ENCODE data around the gene BFAR.
"Not testable (repeated sequence)": the region's sequence is repeated elsewhere in the genome, so short reads cannot be mapped to it uniquely, and the experiment has no call there.

Gene BFAR

GRCh38 chr16:14636179-14636950 lies 3.6 kb downstream of the BFAR start:
- not testable (repeated sequence) for DNase-seq

GRCh38 chr16:14636951-14637240 lies 4.1 kb downstream of the BFAR start:
- not testable (repeated sequence) for DNase-seq

DNA sequence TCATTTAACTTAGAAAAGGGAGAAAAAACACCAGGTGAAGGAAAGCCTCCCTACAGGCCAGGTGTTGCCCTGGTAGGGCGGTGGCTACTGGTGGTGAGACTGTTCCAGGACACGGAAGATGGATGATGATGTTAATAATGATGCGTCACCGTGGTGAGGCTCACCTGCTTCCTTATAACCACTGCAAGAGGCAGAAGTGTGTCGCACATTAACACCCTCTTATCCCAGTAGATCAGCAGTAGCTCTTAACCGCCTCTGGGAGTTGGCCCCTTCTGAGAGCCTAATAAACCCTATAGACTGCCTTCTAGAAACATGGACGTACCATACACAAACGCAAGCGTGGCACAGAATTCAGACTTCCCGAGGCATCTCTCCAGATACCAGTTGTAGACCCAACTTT lies 7.8 kb downstream of the BFAR start:
- no peak for DNase-seq

GRCh38 chr16:14641206-14641605 lies 8.5 kb downstream of the BFAR start:
- no peak for DNase-seq

GRCh38 chr16:14641926-14642325 lies 9.2 kb downstream of the BFAR start:
- DNase-seq: no peak

- no peak for DNase-seq
These were observed 17.1 kb downstream of the BFAR start for GRCh38 chr16:14649816-14650215.

DNA sequence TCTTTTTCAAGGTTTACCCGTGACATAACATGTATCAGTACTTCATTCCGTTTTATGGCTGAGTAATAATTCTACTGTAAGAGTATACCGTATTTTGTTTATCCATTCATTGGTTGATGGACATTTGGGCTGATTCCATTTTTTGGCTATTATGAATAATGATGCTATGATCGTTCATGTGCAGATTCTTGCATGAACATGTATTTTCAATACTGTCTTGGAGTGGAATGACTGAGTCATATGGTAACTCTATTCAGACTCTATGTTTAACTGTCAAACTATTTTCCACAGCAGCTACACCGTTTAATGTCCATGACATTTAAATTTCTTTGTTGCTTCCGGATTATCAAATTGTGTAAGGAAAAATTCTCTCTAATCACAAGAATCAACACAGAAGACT lies 17.9 kb downstream of the BFAR start:
- no peak for DNase-seq

DNA sequence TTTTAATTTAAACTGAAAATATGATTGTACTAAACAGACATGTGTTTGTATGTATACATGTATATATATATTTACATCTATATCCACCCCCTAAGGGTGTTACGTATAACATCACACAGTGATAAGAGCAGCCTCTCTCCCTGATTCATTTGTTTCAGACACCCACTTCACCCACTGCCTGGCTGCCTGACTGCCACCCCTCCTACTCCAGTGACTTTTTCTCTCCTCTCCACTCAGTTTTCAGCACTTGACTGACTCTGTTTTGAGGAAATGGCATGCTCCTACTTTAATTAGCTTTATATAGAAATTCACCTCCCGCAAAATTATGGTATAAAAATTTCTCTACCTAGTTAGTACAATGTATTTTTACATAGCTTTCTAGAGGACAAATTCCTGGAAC lies 20.0 kb downstream of the BFAR start:
- no peak for DNase-seq

GRCh38 chr16:14658063-14658462 lies 25.3 kb downstream of the BFAR start:
- no peak for DNase-seq

DNA sequence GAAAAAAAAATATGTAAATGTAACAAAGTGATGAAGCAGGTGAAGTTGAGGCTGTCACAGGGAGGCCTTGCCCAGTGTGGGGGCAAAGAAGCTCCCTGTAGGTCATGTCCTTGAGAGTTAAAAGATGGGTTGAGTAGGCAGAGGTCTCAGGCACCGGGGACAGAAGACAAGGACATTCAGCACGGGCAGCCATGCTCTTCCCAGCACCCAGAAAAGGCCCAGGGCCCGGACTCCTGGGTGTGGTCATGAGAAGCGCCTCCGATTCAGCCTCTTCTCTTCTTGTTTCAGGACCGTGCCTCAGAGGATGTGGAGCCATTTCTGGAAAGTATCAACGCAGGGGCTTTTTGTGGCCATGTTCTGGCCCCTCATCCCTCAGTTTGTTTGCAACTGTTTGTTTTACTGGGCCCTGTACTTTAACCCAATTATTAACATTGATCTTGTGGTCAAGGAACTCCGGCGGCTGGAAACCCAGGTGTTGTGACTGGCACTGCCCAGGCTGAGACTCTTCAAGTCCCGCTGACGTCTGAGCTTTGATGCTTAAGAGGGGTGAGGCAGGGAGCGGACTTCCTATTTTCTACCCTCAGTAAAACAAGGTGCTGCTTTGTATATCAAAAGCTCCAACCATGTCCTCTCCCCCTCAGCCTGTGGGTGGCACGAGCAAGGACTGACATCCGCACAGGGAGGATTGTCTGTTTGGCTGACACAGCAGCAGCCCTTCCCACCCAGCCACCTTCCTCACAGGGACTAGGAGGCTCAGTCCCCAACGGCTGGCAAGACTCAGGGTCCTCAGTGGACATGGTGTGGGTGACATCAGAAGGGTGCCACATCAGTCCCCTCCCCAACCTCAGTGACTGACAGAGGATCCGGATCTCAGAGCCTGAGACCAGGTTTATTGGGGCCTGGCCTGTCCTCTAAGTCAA lies 34.9 kb downstream of the BFAR start:
- DNase-seq: no peak

DNA sequence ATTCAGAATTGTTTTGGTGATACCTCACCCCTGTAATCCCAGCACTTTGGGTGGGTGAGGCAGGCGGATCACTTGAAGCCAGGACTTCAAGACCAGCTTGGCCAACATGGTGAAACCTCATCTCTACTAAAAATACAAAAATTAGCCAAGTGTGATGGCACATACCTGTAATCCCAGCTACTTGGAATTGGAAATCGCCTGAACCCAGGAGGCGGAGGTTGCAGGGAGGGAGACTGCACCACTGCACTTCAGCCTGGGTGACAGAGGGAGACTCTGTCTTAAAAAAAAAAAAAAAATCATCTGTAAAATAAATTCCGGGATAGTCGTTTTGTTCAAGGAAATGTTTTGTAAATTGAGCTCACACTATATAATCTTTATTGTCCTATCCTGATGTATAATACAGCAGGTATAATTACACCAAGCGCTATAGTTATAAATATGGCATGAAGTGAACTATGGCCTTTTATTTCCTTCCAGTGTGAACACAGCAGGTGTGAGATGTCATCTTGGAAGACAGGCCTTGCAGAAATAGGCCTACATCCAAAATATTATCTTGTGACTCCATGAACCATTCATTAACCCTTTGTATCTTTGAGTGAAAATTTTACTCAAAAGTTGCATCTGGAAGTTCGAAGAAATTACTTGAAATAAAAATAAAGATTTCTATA lies 35.9 kb downstream of the BFAR start:
- DNase-seq: no peak

GRCh38 chr16:14669776-14670175 lies 37.0 kb downstream of the BFAR start:
- no peak for DNase-seq

GRCh38 chr16:14672403-14672971 lies 39.7 kb downstream of the BFAR start:
- DNase-seq: no peak

GRCh38 chr16:14676633-14677032 lies 43.9 kb downstream of the BFAR start:
- no peak for DNase-seq

- DNase-seq: no peak
These were observed 44.9 kb downstream of the BFAR start for GRCh38 chr16:14677627-14678026.

GRCh38 chr16:14678748-14679497 lies 46.2 kb downstream of the BFAR start:
- no peak for DNase-seq

DNA sequence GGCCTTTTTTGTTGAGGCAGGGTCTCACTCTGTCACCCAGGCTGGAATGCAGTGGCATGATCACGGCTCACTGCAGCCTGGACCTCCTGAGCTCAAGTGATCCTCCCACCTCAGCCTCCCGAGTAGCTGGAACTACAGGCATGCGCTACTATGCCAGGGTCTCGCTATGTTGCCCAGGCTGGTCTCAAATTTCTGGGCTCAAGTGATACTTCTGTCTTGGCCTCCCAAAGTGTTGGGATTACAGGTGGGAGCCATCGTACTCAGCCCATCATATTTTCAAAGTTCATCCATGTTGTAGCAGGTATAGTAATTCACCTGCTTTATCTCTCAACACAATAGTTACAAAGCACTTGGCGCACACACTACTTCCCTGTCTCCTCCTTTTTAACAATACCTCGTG lies 47.6 kb downstream of the BFAR start:
- not testable (repeated sequence) for DNase-seq

DNA sequence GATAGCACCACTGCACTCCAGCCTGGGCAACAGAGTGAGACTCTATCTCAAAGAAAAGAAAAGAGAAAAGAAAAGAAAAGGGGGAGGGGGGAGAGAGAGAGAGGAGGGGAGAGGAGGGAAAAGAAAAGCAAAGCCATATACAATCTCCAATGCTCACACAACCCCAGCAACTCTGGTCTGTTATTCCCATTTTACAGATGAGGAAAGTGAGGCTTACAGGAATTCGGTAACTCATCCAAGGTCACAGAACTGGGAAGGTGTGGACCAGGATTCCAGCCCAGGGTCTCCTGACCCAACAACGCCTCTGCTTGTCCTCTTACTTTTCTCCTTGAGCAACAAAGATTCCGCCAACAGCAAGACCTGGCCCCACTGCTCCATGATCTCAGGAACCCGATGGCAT lies 48.4 kb downstream of the BFAR start:
- DNase-seq: no peak

GRCh38 chr16:14682121-14682520 lies 49.4 kb downstream of the BFAR start:
- no peak for DNase-seq

GRCh38 chr16:14685870-14686793 lies 53.4 kb downstream of the BFAR start:
- DNase-seq: not testable (repeated sequence)

GRCh38 chr16:14694129-14694528 lies 61.4 kb downstream of the BFAR start, which contains the start of gene PLA2G10:
TSS of gene PLA2G10 (minus strand) at chr16:14694308. CDS start at chr16:14694229, 79 bp downstream.
- DNase-seq: not testable (repeated sequence)
